K562 (cell line): ENCODE measurements around the gene ZNF672. TPM values are rescaled to one million over a fixed set of nuclear protein-coding genes. Genes with fewer than 3 reads are reported as not detected.

Experiments
- CCNT2 ChIP-seq: IDR thresholded peaks from 2 replicates; pipeline ENCODE4 v1.6.1; 2011; ENCODE audit warnings: borderline replicate concordance, low read depth, mild to moderate bottlenecking, moderate library complexity, mixed read lengths, low read length; ENCODE audit not compliant: insufficient read length; ENCODE audit errors: extremely low read depth
- CHAMP1 ChIP-seq: fragments of 450-650 bp; IDR thresholded peaks from 2 replicates; pipeline ENCODE4 v1.6.1; 2016; ENCODE audit warnings: mild to moderate bottlenecking
- KAT7 ChIP-seq: sonication (generic); formaldehyde crosslinking; IDR thresholded peaks from 2 replicates; pipeline ENCODE4 v1.8.0; 2022; ENCODE audit warnings: missing genetic modification reagents, mild to moderate bottlenecking, borderline replicate concordance
- MAZ ChIP-seq, 2 experiments: fragments of 450-650 bp in 1 of 2; sonication (generic) in 1 of 2; formaldehyde crosslinking; IDR thresholded peaks in 1 of 2; conservative IDR thresholded peaks in 1 of 2; 2 replicates each; pipeline versions ENCODE4 v1.4.0 to v1.5.0; 2020; ENCODE audit warnings: mild to moderate bottlenecking in 1 of 2, missing genetic modification reagents in 1 of 2
- MTA3 ChIP-seq: fragments of 450-650 bp; formaldehyde crosslinking; IDR thresholded peaks from 2 replicates; pipeline ENCODE4 v1.6.1; 2017; ENCODE audit warnings: mild to moderate bottlenecking, borderline replicate concordance
- PURB ChIP-seq: sonication (generic); formaldehyde crosslinking; IDR thresholded peaks from 2 replicates; pipeline ENCODE4 v1.9.0; 2021; ENCODE audit warnings: low read depth, mild to moderate bottlenecking, missing genetic modification reagents
- SOX6 ChIP-seq: fragments of 450-650 bp; IDR thresholded peaks from 2 replicates; pipeline ENCODE4 v1.6.1; 2014; ENCODE audit warnings: mild to moderate bottlenecking
- SUPT5H ChIP-seq: fragments of 450-650 bp; IDR thresholded peaks from 2 replicates; pipeline ENCODE4 v1.6.1; 2016
- ZFX ChIP-seq: sonication (generic); formaldehyde crosslinking; IDR thresholded peaks from 2 replicates; pipeline ENCODE4 v1.8.0; 2022; ENCODE audit warnings: mild to moderate bottlenecking, missing genetic modification reagents, moderate library complexity
- ZKSCAN3 ChIP-seq: fragments of 250-450 bp; sonication (Bioruptor Pico); IDR thresholded peaks from 2 replicates; pipeline ENCODE4 v1.4.0; 2020
- polyA plus RNA-seq, 8 experiments: library from polyadenylated mRNA; depleted of rRNA in 4 of 8; stranded (reverse) in 5 of 8; unstranded in 3 of 8; fragments of >200 nt; fragmentation: Nextera tagmentation in 2 of 8; fragmentation: Illumina TruSeq in 1 of 8; extraction: Ambion mirVana in 2 of 8; extraction: Trizol in 1 of 8; gene quantifications; 2 replicates each; pipeline versions ENCODE4 v1.2.1 to v1.2.3, GENCODE V29; 2011 to 2014; ENCODE audit warnings: inconsistent platforms in 1 of 8, missing spikeins in 1 of 8
- total RNA-seq, 7 experiments: library from RNA; depleted of rRNA in 6 of 7; stranded (reverse); fragments of >200 nt in 6 of 7; fragmentation: Illumina TruSeq in 2 of 7; extraction: Trizol in 2 of 7; gene quantifications; 2 replicates each; pipeline versions ENCODE4 v1.2.1 to v1.2.3, GENCODE V29; 2011 to 2021; ENCODE audit warnings: low replicate concordance in 1 of 7
- TF ChIP-seq, protein P1 (sequence below): fragments of 450-650 bp; IDR thresholded peaks from 2 replicates; pipeline ENCODE4 v1.6.1; 2016; ENCODE audit warnings: antibody characterized with exemption
- TF ChIP-seq, protein P2 (sequence below), 2 experiments: IDR thresholded peaks; 2 replicates each; pipeline ENCODE4 v1.6.1; 2011; ENCODE audit warnings: borderline replicate concordance in 1 of 2, control low read depth in 1 of 2, low read depth in 1 of 2, low read length in 1 of 2, mild to moderate bottlenecking in 1 of 2, mixed read lengths in 1 of 2, moderate library complexity in 1 of 2; ENCODE audit not compliant: insufficient read depth in 1 of 2, insufficient read length in 1 of 2, poor library complexity in 1 of 2, severe bottlenecking in 1 of 2; ENCODE audit errors: extremely low read depth in 1 of 2
- TF ChIP-seq, protein P3 (sequence below): fragments of 450-650 bp; formaldehyde crosslinking; IDR thresholded peaks from 2 replicates; pipeline ENCODE4 v1.4.0; 2020; ENCODE audit warnings: mild to moderate bottlenecking, mixed read lengths
- TF ChIP-seq, protein P4 (sequence below): sonication (generic); formaldehyde crosslinking; IDR thresholded peaks from 2 replicates; pipeline ENCODE4 v1.9.0; 2022; ENCODE audit warnings: mild to moderate bottlenecking, missing genetic modification reagents

ZNF672 gene
- total and polyA plus RNA-seq, 9 of the 15 experiments (the other 6 are each of a cell fraction or from before 2014, with no cell fraction given) = 1.9 to 57.9 (median 24.1) TPM

DNA sequence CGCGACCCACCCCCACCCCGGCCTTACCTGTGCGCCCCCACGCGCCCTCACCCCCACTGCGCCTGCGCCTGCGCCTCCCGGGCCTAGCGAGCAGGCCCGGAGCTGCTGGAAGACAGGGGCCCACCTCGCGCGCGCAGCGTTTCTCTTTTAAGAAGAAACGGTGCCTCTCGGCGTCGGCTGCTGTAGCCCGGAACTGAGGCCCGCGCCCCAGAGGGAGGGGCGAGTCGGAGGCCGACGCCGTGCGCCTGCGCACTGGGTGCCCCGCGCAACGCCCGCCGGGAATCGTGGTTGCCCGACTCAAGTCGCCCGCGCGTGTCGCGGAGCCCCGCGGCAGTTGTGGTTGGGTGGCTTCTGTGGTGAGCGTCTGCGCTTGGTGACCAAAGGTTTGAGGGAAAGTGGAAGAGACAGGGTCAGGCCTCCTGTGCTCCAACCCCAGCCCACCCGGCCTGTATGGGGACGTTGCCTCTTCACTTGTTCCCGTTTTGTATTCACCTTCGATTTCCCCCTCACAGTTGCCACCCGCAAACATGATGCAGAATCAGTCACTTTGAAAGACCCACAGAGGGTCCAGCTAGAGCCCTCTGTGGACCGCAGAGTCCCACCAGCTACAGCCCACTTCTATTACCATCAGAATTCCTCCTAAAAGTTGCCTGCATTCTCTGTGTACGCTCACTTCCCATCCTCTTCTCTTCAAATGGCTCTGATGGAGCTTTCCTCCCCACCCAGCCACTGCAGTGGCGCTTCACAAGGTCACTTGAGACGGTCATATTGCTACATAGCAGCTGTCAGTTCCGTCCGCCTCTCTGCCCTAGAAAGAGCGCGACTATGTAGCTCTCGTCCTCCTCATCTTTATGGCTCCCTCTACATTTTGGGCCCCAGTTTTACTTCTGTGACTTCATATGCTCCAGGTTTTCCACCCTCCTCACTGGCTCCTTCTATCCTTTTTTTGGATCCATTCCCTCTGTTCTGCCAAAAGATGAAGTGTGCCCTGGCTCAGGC is 21.2 kb downstream of the ZNF672 start, which contains the start of gene ZNF692 (continued):
- TF ChIP-seq, protein P1, sequence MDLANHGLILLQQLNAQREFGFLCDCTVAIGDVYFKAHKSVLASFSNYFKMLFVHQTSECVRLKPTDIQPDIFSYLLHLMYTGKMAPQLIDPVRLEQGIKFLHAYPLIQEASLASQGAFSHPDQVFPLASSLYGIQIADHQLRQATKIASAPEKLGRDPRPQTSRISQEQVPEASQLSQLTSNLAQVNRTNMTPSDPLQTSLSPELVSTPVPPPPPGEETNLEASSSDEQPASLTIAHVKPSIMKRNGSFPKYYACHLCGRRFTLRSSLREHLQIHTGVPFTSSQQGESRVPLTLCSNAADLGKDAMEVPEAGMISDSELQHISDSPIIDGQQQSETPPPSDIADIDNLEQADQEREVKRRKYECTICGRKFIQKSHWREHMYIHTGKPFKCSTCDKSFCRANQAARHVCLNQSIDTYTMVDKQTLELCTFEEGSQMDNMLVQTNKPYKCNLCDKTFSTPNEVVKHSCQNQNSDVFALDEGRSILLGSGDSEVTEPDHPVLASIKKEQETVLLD = peak; percentile 95
- TF ChIP-seq KAT7 (CRISPR knock-in tag) (0 out of 2 replicates have a peak, but pooled peaks have one; percentile 27), ZKSCAN3 (CRISPR knock-in tag) (no peak), CCNT2 (peak; percentile 90), SOX6 (0 out of 2 replicates have a peak, but pooled peaks have one; percentile 4), CHAMP1 (0 out of 2 replicates have a peak, but pooled peaks have one; percentile 19), MAZ (CRISPR knock-in tag; conservative IDR thresholded peaks at IDR 0.05 in 1 of 2, IDR thresholded peaks at IDR 0.05 in 1 of 2) (peak; percentile 92 to 96), PURB (no peak), MTA3 (peak; percentile 54; the same call in 1 of the 2 replicates), SUPT5H (peak; percentile 95), ZFX (CRISPR knock-in tag) (peak; percentile 92)
- TF ChIP-seq, protein P2, sequence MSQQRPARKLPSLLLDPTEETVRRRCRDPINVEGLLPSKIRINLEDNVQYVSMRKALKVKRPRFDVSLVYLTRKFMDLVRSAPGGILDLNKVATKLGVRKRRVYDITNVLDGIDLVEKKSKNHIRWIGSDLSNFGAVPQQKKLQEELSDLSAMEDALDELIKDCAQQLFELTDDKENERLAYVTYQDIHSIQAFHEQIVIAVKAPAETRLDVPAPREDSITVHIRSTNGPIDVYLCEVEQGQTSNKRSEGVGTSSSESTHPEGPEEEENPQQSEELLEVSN (IDR thresholded peaks at IDR 0.05; ENCODE audit: borderline replicate concordance in 1 of 2, extremely low read depth in 1 of 2, insufficient read depth in 1 of 2, insufficient read length in 1 of 2, low read depth in 1 of 2, low read length in 1 of 2, poor library complexity in 1 of 2, severe bottlenecking in 1 of 2) = peak; percentile 82 to 95
- TF ChIP-seq, protein P3, sequence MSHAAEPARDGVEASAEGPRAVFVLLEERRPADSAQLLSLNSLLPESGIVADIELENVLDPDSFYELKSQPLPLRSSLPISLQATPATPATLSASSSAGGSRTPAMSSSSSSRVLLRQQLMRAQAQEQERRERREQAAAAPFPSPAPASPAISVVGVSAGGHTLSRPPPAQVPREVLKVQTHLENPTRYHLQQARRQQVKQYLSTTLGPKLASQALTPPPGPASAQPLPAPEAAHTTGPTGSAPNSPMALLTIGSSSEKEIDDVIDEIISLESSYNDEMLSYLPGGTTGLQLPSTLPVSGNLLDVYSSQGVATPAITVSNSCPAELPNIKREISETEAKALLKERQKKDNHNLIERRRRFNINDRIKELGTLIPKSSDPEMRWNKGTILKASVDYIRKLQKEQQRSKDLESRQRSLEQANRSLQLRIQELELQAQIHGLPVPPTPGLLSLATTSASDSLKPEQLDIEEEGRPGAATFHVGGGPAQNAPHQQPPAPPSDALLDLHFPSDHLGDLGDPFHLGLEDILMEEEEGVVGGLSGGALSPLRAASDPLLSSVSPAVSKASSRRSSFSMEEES (CRISPR knock-in tag) = no peak
- TF ChIP-seq, protein P4, sequence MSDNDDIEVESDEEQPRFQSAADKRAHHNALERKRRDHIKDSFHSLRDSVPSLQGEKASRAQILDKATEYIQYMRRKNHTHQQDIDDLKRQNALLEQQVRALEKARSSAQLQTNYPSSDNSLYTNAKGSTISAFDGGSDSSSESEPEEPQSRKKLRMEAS (CRISPR knock-in tag) = peak; percentile 95
